Measurements from ENCODE around the gene HMGB2.
A peak's percentile ranks its signal among the peaks of the same experiment; 100 is the strongest.

Gene HMGB2

DNA sequence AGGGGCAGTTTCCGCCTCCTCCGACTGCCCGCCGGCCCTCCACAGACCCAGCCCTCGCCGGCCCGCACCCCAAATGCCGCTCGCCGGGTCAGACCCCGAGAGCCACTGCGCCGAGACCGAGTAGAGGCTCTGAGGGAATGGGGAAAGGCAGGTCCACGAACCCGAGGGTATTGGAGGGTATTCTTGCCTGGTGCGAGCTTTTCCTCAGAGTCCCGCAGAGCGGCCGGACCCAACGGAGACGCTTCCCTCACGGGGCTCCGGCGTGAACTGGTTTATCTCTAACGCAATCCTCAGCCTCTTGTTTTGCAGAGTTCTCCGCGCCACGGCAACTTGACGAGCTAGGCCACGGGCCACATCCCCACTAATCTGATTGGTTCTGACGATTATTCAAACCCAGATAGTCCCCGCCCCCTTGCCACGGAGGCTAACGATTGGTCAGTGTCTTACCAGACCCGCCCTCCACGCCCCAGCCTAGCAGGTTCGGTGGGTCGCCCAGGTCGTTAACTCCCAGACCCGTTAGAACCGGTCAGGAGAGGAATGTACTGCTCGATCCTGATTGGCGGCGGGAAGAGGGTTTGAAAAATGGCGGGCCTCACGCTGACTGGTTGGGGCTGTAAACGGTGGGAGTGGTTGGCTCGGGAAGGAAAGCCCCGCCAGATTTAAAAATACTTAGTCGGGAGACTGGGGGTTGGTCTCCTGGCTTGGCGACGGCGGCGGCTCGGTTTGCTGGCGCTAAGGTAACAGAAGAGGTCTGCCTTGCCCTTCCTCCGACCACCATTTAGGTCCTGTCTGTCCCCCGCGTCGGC is at the start of gene HMGB2:
TSS of gene HMGB2 (minus strand) at position 274 of the 806 bp plus-strand sequence. CDS start 709 bp downstream, outside the sequence.
- ChIA-PET POLR2A (interaction anchor here (0.6 to 3.3 kb wide), 14 partner anchors 9 to 165 kb away, joined by 3 to 70 read pairs (median 4); partner anchors contain the start of gene SAP30), CTCF (interaction anchor here (0.9 to 2.5 kb wide), 8 partner anchors 12 to 33 kb away, joined by 3 to 10 read pairs (median 5); no protein-coding TSS in a partner anchor)
- TF ChIP-seq, protein P1, sequence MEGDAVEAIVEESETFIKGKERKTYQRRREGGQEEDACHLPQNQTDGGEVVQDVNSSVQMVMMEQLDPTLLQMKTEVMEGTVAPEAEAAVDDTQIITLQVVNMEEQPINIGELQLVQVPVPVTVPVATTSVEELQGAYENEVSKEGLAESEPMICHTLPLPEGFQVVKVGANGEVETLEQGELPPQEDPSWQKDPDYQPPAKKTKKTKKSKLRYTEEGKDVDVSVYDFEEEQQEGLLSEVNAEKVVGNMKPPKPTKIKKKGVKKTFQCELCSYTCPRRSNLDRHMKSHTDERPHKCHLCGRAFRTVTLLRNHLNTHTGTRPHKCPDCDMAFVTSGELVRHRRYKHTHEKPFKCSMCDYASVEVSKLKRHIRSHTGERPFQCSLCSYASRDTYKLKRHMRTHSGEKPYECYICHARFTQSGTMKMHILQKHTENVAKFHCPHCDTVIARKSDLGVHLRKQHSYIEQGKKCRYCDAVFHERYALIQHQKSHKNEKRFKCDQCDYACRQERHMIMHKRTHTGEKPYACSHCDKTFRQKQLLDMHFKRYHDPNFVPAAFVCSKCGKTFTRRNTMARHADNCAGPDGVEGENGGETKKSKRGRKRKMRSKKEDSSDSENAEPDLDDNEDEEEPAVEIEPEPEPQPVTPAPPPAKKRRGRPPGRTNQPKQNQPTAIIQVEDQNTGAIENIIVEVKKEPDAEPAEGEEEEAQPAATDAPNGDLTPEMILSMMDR (IDR thresholded peaks at IDR 0.05; ENCODE audit: control extremely low read depth, extremely low read depth, low read depth, missing control alignments), result no peak
- DNase-seq (ENCODE audit: extremely low spot score), result peak; percentile 98

- no peak for DNase-seq (ENCODE audit: extremely low spot score)
- ChIA-PET CTCF (interaction anchor here (1.0 kb wide), 1 partner anchor 13 kb away, joined by 3 read pairs; no protein-coding TSS in a partner anchor), POLR2A (no interaction called here)
- TF ChIP-seq, protein P1 (IDR thresholded peaks at IDR 0.05; ENCODE audit: control extremely low read depth, extremely low read depth, low read depth, missing control alignments), result no peak
Measured at GRCh38 chr4:173382349-173382748, 48.2 kb upstream of the HMGB2 start.

- TF ChIP-seq, protein P1 (IDR thresholded peaks at IDR 0.05; ENCODE audit: control extremely low read depth, extremely low read depth, low read depth, missing control alignments), result no peak
- POLR2A ChIA-PET, result no interaction called here
- DNase-seq (ENCODE audit: extremely low spot score), result no peak
Measured at GRCh38 chr4:173381610-173382009, 47.5 kb upstream of the HMGB2 start.

DNA sequence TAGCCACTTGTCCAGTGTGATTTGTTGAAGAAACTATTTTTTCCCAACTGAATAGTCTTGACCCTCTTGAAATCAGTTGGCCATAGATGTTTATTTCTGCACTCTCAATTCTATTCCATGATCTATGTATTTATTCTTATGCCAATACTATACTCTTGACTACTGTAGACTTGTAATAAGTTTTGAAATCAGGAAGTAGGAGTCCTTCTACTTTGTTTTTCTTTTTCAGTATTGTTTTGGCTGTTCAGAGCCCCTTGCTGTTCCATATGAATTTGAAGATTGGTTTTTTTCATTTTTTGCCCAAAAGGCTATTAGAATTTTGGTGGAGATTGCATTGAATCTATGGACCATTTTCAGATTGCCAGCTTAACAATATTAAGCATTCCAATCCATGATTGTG is 46.8 kb upstream of the HMGB2 start:
- TF ChIP-seq, protein P1 (IDR thresholded peaks at IDR 0.05; ENCODE audit: control extremely low read depth, extremely low read depth, low read depth, missing control alignments), result no peak
- ChIA-PET POLR2A (no interaction called here), CTCF (interaction anchor here (1.0 kb wide), 1 partner anchor 9 kb away, joined by 3 read pairs; no protein-coding TSS in a partner anchor)
- DNase-seq (ENCODE audit: extremely low spot score), result no peak

More at GRCh38 chr4:173381610-173382009, 47.5 kb upstream of the HMGB2 start:
- CTCF ChIA-PET, result interaction anchor here (1.0 kb wide), 1 partner anchor 9 kb away, joined by 3 read pairs; no protein-coding TSS in a partner anchor

DNA sequence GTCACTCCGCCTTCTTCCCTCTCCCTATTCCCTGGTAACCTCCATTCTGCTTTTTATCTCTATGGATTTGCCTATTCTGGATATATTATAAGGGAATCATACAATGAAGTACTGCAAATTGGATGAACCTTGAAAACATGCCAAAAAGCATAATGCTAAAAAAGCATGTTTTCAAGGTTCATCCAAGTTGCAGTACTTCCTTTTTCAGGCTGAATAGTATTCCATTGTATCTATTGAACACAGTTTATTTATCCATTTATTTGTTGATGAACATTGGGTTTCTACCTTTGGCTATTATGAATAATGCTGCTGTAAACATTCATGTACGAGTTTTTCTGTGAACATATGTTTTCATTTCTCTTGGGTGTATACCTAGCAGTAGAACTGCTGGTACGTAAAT is 45.8 kb upstream of the HMGB2 start:
- no peak for DNase-seq (ENCODE audit: extremely low spot score)
- POLR2A ChIA-PET, result no interaction called here
- TF ChIP-seq, protein P1 (IDR thresholded peaks at IDR 0.05; ENCODE audit: control extremely low read depth, extremely low read depth, low read depth, missing control alignments), result no peak
- CTCF ChIA-PET, result interaction anchor here (2.1 to 2.3 kb wide), 2 partner anchors 8 to 16 kb away, joined by 6 to 8 read pairs; no protein-coding TSS in a partner anchor

DNA sequence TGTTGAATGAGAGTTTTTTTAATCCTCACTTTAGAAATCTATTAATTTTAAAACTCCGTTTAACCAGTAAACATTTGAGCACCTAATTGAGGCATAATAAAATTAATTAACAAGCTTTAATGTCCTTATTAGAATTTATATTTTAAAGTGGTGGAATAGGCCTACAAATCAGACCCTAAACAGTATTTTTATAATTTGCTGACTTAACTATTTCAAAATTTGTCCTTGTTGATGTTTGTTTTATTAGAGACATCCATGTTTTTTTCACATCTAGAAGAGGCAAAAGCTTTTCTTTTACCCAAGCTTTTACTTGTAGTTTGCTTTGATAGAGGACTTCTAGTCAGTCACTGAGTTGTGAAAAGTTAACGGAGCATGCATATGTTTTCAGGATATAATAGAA is 40.4 kb upstream of the HMGB2 start:
- TF ChIP-seq, protein P1 (IDR thresholded peaks at IDR 0.05; ENCODE audit: control extremely low read depth, extremely low read depth, low read depth, missing control alignments), result no peak
- ChIA-PET CTCF (interaction anchor here (1.3 to 1.6 kb wide), 3 partner anchors 42 to 73 kb away, joined by 3 to 4 read pairs (median 3); no protein-coding TSS in a partner anchor), POLR2A (interaction anchor here (1.5 kb wide), 1 partner anchor 41 kb away, joined by 8 read pairs; the partner anchor contains the start of gene HMGB2)
- DNase-seq (ENCODE audit: extremely low spot score), result no peak
